GM15510 (cell line): ENCODE data around the gene KBTBD13.

ENCODE experiments used
- POLR2A ChIP-seq: IDR thresholded peaks from 3 replicates; pipeline ENCODE4 v1.6.1; 2011; ENCODE audit warnings: borderline replicate concordance; ENCODE audit not compliant: insufficient read length; ENCODE audit errors: extremely low read depth

Gene KBTBD13

GRCh38 chr15:65059369-65059750 is 17.2 kb upstream of the KBTBD13 start:
- no peak for TF ChIP-seq POLR2A

- TF ChIP-seq POLR2A = no peak
These were observed 16.5 kb upstream of the KBTBD13 start for GRCh38 chr15:65059931-65060596.

- no peak for TF ChIP-seq POLR2A
These were observed 15.7 kb upstream of the KBTBD13 start for GRCh38 chr15:65060641-65061397.

GRCh38 chr15:65062061-65062460 is 14.5 kb upstream of the KBTBD13 start:
- no peak for TF ChIP-seq POLR2A

GRCh38 chr15:65062726-65063125 is 13.8 kb upstream of the KBTBD13 start:
- no peak for TF ChIP-seq POLR2A

GRCh38 chr15:65066001-65066634 is 10.4 kb upstream of the KBTBD13 start:
- TF ChIP-seq POLR2A = no peak

GRCh38 chr15:65066635-65067316 is 9.8 kb upstream of the KBTBD13 start:
- no peak for TF ChIP-seq POLR2A

- no peak for TF ChIP-seq POLR2A
These were observed 9.3 kb upstream of the KBTBD13 start for GRCh38 chr15:65067317-65067644.

GRCh38 chr15:65067645-65068402 is 8.7 kb upstream of the KBTBD13 start, which contains the start of gene RASL12:
TSS of gene RASL12 (minus strand) at chr15:65067991. CDS start at chr15:65067835, 156 bp downstream.
- no peak for TF ChIP-seq POLR2A

- no peak for TF ChIP-seq POLR2A
These were observed 8.2 kb upstream of the KBTBD13 start for GRCh38 chr15:65068403-65068788.

- TF ChIP-seq POLR2A = no peak
These were observed 7.4 kb upstream of the KBTBD13 start for GRCh38 chr15:65069179-65069578.

- no peak for TF ChIP-seq POLR2A
These were observed 6.6 kb upstream of the KBTBD13 start for GRCh38 chr15:65069779-65070546.

- TF ChIP-seq POLR2A = no peak
These were observed 5.2 kb upstream of the KBTBD13 start for GRCh38 chr15:65071381-65071811.

GRCh38 chr15:65072027-65072426 is 4.5 kb upstream of the KBTBD13 start:
- no peak for TF ChIP-seq POLR2A
